Measurements from ENCODE around the gene TDRD3.
"Not testable (repeated sequence)": the region's sequence is repeated elsewhere in the genome, so short reads cannot be mapped to it uniquely, and the experiment has no call there.

TDRD3 gene

GRCh38 chr13:60396783-60397703, at the start of gene TDRD3:
Gene TDRD3, plus strand, starts transcription at chr13:60397220. Its CDS starts 145 bp downstream, at chr13:60397365.
- peak; percentile 27 for DNase-seq

GRCh38 chr13:60347690-60348089, 49.3 kb upstream of the TDRD3 start:
- DNase-seq, result no peak

GRCh38 chr13:60348097-60348496, 48.9 kb upstream of the TDRD3 start:
- no peak for DNase-seq

- DNase-seq, result no peak
Measured at GRCh38 chr13:60351326-60351725, 45.7 kb upstream of the TDRD3 start.

- DNase-seq, result no peak
Measured at GRCh38 chr13:60351855-60352615, 45.0 kb upstream of the TDRD3 start.

- no peak for DNase-seq
Measured at GRCh38 chr13:60352644-60353043, 44.4 kb upstream of the TDRD3 start.

- peak; percentile 14 for DNase-seq
Measured at GRCh38 chr13:60355056-60355455, 42.0 kb upstream of the TDRD3 start.

GRCh38 chr13:60356970-60357369, 40.0 kb upstream of the TDRD3 start:
- no peak for DNase-seq

- DNase-seq, result no peak
Measured at GRCh38 chr13:60358453-60358852, 38.6 kb upstream of the TDRD3 start.

- no peak for DNase-seq
Measured at GRCh38 chr13:60363288-60363687, 33.7 kb upstream of the TDRD3 start.

- no peak for DNase-seq
Measured at GRCh38 chr13:60369242-60369641, 27.8 kb upstream of the TDRD3 start.

- DNase-seq, result no peak
Measured at GRCh38 chr13:60370343-60370742, 26.7 kb upstream of the TDRD3 start.

- no peak for DNase-seq
Measured at GRCh38 chr13:60372141-60372540, 24.9 kb upstream of the TDRD3 start.

GRCh38 chr13:60379282-60379681, 17.7 kb upstream of the TDRD3 start:
- DNase-seq, result not testable (repeated sequence)

GRCh38 chr13:60379837-60380565, 17.0 kb upstream of the TDRD3 start:
- DNase-seq, result no peak

GRCh38 chr13:60384911-60385310, 12.1 kb upstream of the TDRD3 start:
- DNase-seq, result no peak

GRCh38 chr13:60386250-60386649, 10.8 kb upstream of the TDRD3 start:
- DNase-seq, result no peak

GRCh38 chr13:60392131-60392530, 4.9 kb upstream of the TDRD3 start:
- no peak for DNase-seq

- peak; percentile 70 for DNase-seq
Measured at GRCh38 chr13:60395971-60396782, 843 bp upstream of the TDRD3 start.

GRCh38 chr13:60397704-60398378, 821 bp downstream of the TDRD3 start:
- DNase-seq, result no peak

- DNase-seq, result no peak
Measured at GRCh38 chr13:60398379-60398891, 1.4 kb downstream of the TDRD3 start.
